ENCODE results near the gene CCDC117.

Gene CCDC117

GRCh38 chr22:28741200-28741784 lies 31.2 kb upstream of the CCDC117 start:
- Histone ChIP-seq H3K23ac (ENCODE audit: low read length in 2 of 2) (no peak overlapping the region), H3K27me3 (ENCODE audit: control insufficient read depth in 1 of 2, insufficient read depth in 1 of 2, low read length in 2 of 2) (no peaks in the 10 kb centered on the region), H4K8ac (ENCODE audit: low read length) (no peak overlapping the region), H3K4ac (ENCODE audit: low read depth in 1 of 2, low read length in 2 of 2) (no peak overlapping the region), H3K4me3 (ENCODE audit: insufficient read depth in 1 of 2, low read depth in 1 of 2, low read length in 2 of 2) (peak overlapping the region; percentile 56 to 90), H3K27ac (ENCODE audit: low read length, poor library complexity, severe bottlenecking) (peak overlapping the region; percentile 42), H2BK15ac (ENCODE audit: low read depth, poor library complexity, severe bottlenecking) (no peak overlapping the region), H2BK120ac (ENCODE audit: low read depth, low read length) (no peak overlapping the region), H3K9me3 (ENCODE audit: control insufficient read depth, low read length) (no peaks in the 10 kb centered on the region), H2BK5ac (ENCODE audit: low read depth, low read length, poor library complexity, severe bottlenecking) (no peak overlapping the region), H3K18ac (ENCODE audit: low read depth in 1 of 2, low read length in 2 of 2) (peak overlapping the region in 1 of 2 experiments; percentile 29), H3K4me1 (ENCODE audit: control insufficient read depth, insufficient read depth, low read depth, low read length) (peaks cover 4% of the 10 kb centered on the region), H2AK5ac (ENCODE audit: low read length, severe bottlenecking) (peak overlapping the region; percentile 53), H4K91ac (ENCODE audit: low read length) (no peak overlapping the region), H3K4me2 (ENCODE audit: low read length, poor library complexity, severe bottlenecking) (peak overlapping the region; percentile 81), H3K14ac (ENCODE audit: low read length in 2 of 2) (no peak overlapping the region), H3K36me3 (ENCODE audit: control insufficient read depth in 1 of 2, insufficient read depth in 2 of 2, low read depth in 1 of 2, low read length in 2 of 2) (peaks cover 12 to 26% of the 10 kb centered on the region in 2 experiments), H3K79me1 (replicated peaks; ENCODE audit: low read length, poor library complexity, severe bottlenecking) (peaks cover 30% of the 10 kb centered on the region), H3K9ac (ENCODE audit: low read length) (peak overlapping the region; percentile 98), H2BK12ac (ENCODE audit: low read length in 2 of 2) (no peak overlapping the region), H2AFZ (ENCODE audit: low read depth, low read length) (peak overlapping the region; percentile 55)
- DNase-seq, result no peak
- 15% methylated on average over 12 of the region's 18 CpGs for WGBS

- H2AK5ac ChIP-seq (ENCODE audit: low read length, severe bottlenecking), result peak within 1 kb of the TSS; percentile 53
- peak within 1 kb of the TSS; percentile 90 for H2AFZ ChIP-seq (ENCODE audit: low read depth, low read length)
- H2BK120ac ChIP-seq (ENCODE audit: low read depth, low read length), result peak within 1 kb of the TSS; percentile 91
- H3K4me1 ChIP-seq (ENCODE audit: control insufficient read depth, insufficient read depth, low read depth, low read length), result peaks cover 4% of the 10 kb centered on the region
- peak within 1 kb of the TSS; percentile 98 for H2BK15ac ChIP-seq (ENCODE audit: low read depth, poor library complexity, severe bottlenecking)
- H3K36me3 ChIP-seq (ENCODE audit: control insufficient read depth in 1 of 2, insufficient read depth in 2 of 2, low read depth in 1 of 2, low read length in 2 of 2), result peaks cover 18 to 33% of the 10 kb centered on the region in 2 experiments
- H2BK5ac ChIP-seq (ENCODE audit: low read depth, low read length, poor library complexity, severe bottlenecking), result peak within 1 kb of the TSS; percentile 96
- under 1% methylated on average over 51 of the region's 54 CpGs for WGBS
- H3K14ac ChIP-seq (ENCODE audit: low read length in 2 of 2), result peak within 1 kb of the TSS; percentile 30 to 98
- H3K23ac ChIP-seq (ENCODE audit: low read length in 2 of 2), result no peak within 1 kb of the TSS
- DNase-seq, result peak; percentile 99
- peak within 1 kb of the TSS; percentile 45 to 91 for H3K4ac ChIP-seq (ENCODE audit: low read depth in 1 of 2, low read length in 2 of 2)
- H4K8ac ChIP-seq (ENCODE audit: low read length), result peak within 1 kb of the TSS; percentile 99
- H3K27me3 ChIP-seq (ENCODE audit: control insufficient read depth in 1 of 2, insufficient read depth in 1 of 2, low read length in 2 of 2), result no peaks in the 10 kb centered on the region
- H3K9me3 ChIP-seq (ENCODE audit: control insufficient read depth, low read length), result no peaks in the 10 kb centered on the region
- peak within 1 kb of the TSS; percentile 98 for H3K9ac ChIP-seq (ENCODE audit: low read length)
- H3K4me2 ChIP-seq (ENCODE audit: low read length, poor library complexity, severe bottlenecking), result peak within 1 kb of the TSS; percentile 83
- peak within 1 kb of the TSS; percentile 90 to 91 for H3K4me3 ChIP-seq (ENCODE audit: insufficient read depth in 1 of 2, low read depth in 1 of 2, low read length in 2 of 2)
- H3K18ac ChIP-seq (ENCODE audit: low read depth in 1 of 2, low read length in 2 of 2), result peak within 1 kb of the TSS; percentile 88 to 100
- H3K79me1 ChIP-seq (replicated peaks; ENCODE audit: low read length, poor library complexity, severe bottlenecking), result peaks cover 25% of the 10 kb centered on the region
- peak within 1 kb of the TSS; percentile 99 for H3K27ac ChIP-seq (ENCODE audit: low read length, poor library complexity, severe bottlenecking)
- H2BK12ac ChIP-seq (ENCODE audit: low read length in 2 of 2), result no peak within 1 kb of the TSS
- H4K91ac ChIP-seq (ENCODE audit: low read length), result peak within 1 kb of the TSS; percentile 95
Observed at GRCh38 chr22:28741785-28742561, 30.5 kb upstream of the CCDC117 start, which contains the start of the genes CHEK2 and HSCB. Gene CHEK2 (minus strand): TSS chr22:28741820. CDS start chr22:28734721, 7,099 bp downstream. Gene HSCB (plus strand): TSS chr22:28742039. CDS start chr22:28742096, 57 bp downstream.

GRCh38 chr22:28742562-28742962 lies 29.9 kb upstream of the CCDC117 start:
- DNase-seq, result no peak
- peaks cover 28% of the 10 kb centered on the region for H3K79me1 ChIP-seq (replicated peaks; ENCODE audit: low read length, poor library complexity, severe bottlenecking)
- no peak overlapping the region for H2BK12ac ChIP-seq (ENCODE audit: low read length in 2 of 2)
- H4K8ac ChIP-seq (ENCODE audit: low read length), result no peak overlapping the region
- peak overlapping the region; percentile 73 for H3K27ac ChIP-seq (ENCODE audit: low read length, poor library complexity, severe bottlenecking)
- H3K4me1 ChIP-seq (ENCODE audit: control insufficient read depth, insufficient read depth, low read depth, low read length), result peaks cover 4% of the 10 kb centered on the region
- WGBS, result 1% methylated on average over 10 of the region's 10 CpGs
- no peak overlapping the region for H3K14ac ChIP-seq (ENCODE audit: low read length in 2 of 2)
- H3K23ac ChIP-seq (ENCODE audit: low read length in 2 of 2), result no peak overlapping the region
- no peak overlapping the region for H3K18ac ChIP-seq (ENCODE audit: low read depth in 1 of 2, low read length in 2 of 2)
- H2AK5ac ChIP-seq (ENCODE audit: low read length, severe bottlenecking), result no peak overlapping the region
- peak overlapping the region; percentile 98 for H3K9ac ChIP-seq (ENCODE audit: low read length)
- peak overlapping the region in 1 of 2 experiments; percentile 90 for H3K4me3 ChIP-seq (ENCODE audit: insufficient read depth in 1 of 2, low read depth in 1 of 2, low read length in 2 of 2)
- H2BK5ac ChIP-seq (ENCODE audit: low read depth, low read length, poor library complexity, severe bottlenecking), result no peak overlapping the region
- H3K4ac ChIP-seq (ENCODE audit: low read depth in 1 of 2, low read length in 2 of 2), result no peak overlapping the region
- peaks cover 22 to 39% of the 10 kb centered on the region in 2 experiments for H3K36me3 ChIP-seq (ENCODE audit: control insufficient read depth in 1 of 2, insufficient read depth in 2 of 2, low read depth in 1 of 2, low read length in 2 of 2)
- no peak overlapping the region for H2BK15ac ChIP-seq (ENCODE audit: low read depth, poor library complexity, severe bottlenecking)
- no peak overlapping the region for H2AFZ ChIP-seq (ENCODE audit: low read depth, low read length)
- H2BK120ac ChIP-seq (ENCODE audit: low read depth, low read length), result no peak overlapping the region
- H3K9me3 ChIP-seq (ENCODE audit: control insufficient read depth, low read length), result no peaks in the 10 kb centered on the region
- H3K27me3 ChIP-seq (ENCODE audit: control insufficient read depth in 1 of 2, insufficient read depth in 1 of 2, low read length in 2 of 2), result no peaks in the 10 kb centered on the region
- H4K91ac ChIP-seq (ENCODE audit: low read length), result no peak overlapping the region
- H3K4me2 ChIP-seq (ENCODE audit: low read length, poor library complexity, severe bottlenecking), result peak overlapping the region; percentile 83

GRCh38 chr22:28743852-28744251 lies 28.6 kb upstream of the CCDC117 start:
- Histone ChIP-seq H3K4me2 (ENCODE audit: low read length, poor library complexity, severe bottlenecking) (no peak overlapping the region), H3K23ac (ENCODE audit: low read length in 2 of 2) (no peak overlapping the region), H3K4ac (ENCODE audit: low read depth in 1 of 2, low read length in 2 of 2) (no peak overlapping the region), H4K8ac (ENCODE audit: low read length) (no peak overlapping the region), H3K9ac (ENCODE audit: low read length) (no peak overlapping the region), H3K79me1 (replicated peaks; ENCODE audit: low read length, poor library complexity, severe bottlenecking) (peaks cover 22% of the 10 kb centered on the region), H3K4me1 (ENCODE audit: control insufficient read depth, insufficient read depth, low read depth, low read length) (peaks cover 4% of the 10 kb centered on the region), H3K4me3 (ENCODE audit: insufficient read depth in 1 of 2, low read depth in 1 of 2, low read length in 2 of 2) (no peak overlapping the region), H3K27me3 (ENCODE audit: control insufficient read depth in 1 of 2, insufficient read depth in 1 of 2, low read length in 2 of 2) (no peaks in the 10 kb centered on the region), H2AFZ (ENCODE audit: low read depth, low read length) (no peak overlapping the region), H2BK120ac (ENCODE audit: low read depth, low read length) (no peak overlapping the region), H3K18ac (ENCODE audit: low read depth in 1 of 2, low read length in 2 of 2) (no peak overlapping the region), H3K9me3 (ENCODE audit: control insufficient read depth, low read length) (no peaks in the 10 kb centered on the region), H2BK15ac (ENCODE audit: low read depth, poor library complexity, severe bottlenecking) (no peak overlapping the region), H3K36me3 (ENCODE audit: control insufficient read depth in 1 of 2, insufficient read depth in 2 of 2, low read depth in 1 of 2, low read length in 2 of 2) (peaks cover 31 to 51% of the 10 kb centered on the region in 2 experiments), H2BK12ac (ENCODE audit: low read length in 2 of 2) (no peak overlapping the region), H2BK5ac (ENCODE audit: low read depth, low read length, poor library complexity, severe bottlenecking) (no peak overlapping the region), H2AK5ac (ENCODE audit: low read length, severe bottlenecking) (no peak overlapping the region), H3K14ac (ENCODE audit: low read length in 2 of 2) (no peak overlapping the region), H4K91ac (ENCODE audit: low read length) (no peak overlapping the region), H3K27ac (ENCODE audit: low read length, poor library complexity, severe bottlenecking) (no peak overlapping the region)
- 100% methylated on average over 3 of the region's 3 CpGs for WGBS
- no peak for DNase-seq

All from mesenchymal stem cell (in vitro differentiated cells and primary cell).